ENCODE results near the gene UVRAG. TPM values are rescaled to one million over a fixed set of nuclear protein-coding genes. Genes with fewer than 3 reads are reported as not detected.

UVRAG gene
- total RNA-seq, 1 donor from 2014 or later: 7.4 TPM

GRCh38 chr11:76120513-76121101 is 305.6 kb downstream of the UVRAG start:
- no peak for DNase-seq (ENCODE audit: low read depth)
- H3K4me3 ChIP-seq (ENCODE audit: low read depth, low read length): no peak overlapping the region

GRCh38 chr11:76123248-76123647 is 308.2 kb downstream of the UVRAG start:
- TF ChIP-seq CTCF (conservative IDR thresholded peaks at IDR 0.05; ENCODE audit: low read depth, low read length): no peak
- DNase-seq (ENCODE audit: low read depth): no peak

More at GRCh38 chr11:76120513-76121101, 305.6 kb downstream of the UVRAG start:
- TF ChIP-seq CTCF (conservative IDR thresholded peaks at IDR 0.05; ENCODE audit: low read depth, low read length): no peak

GRCh38 chr11:76124905-76125770 is 310.1 kb downstream of the UVRAG start:
- no peak for DNase-seq (ENCODE audit: low read depth)
- TF ChIP-seq CTCF (conservative IDR thresholded peaks at IDR 0.05; ENCODE audit: low read depth, low read length): no peak
- H3K4me3 ChIP-seq (ENCODE audit: low read depth, low read length): no peak overlapping the region

More at GRCh38 chr11:76123248-76123647, 308.2 kb downstream of the UVRAG start:
- H3K4me3 ChIP-seq (ENCODE audit: low read depth, low read length): no peak overlapping the region

- no peak for TF ChIP-seq CTCF (conservative IDR thresholded peaks at IDR 0.05; ENCODE audit: low read depth, low read length)
- no peak overlapping the region for H3K4me3 ChIP-seq (ENCODE audit: low read depth, low read length)
- DNase-seq (ENCODE audit: low read depth): no peak
Measured at GRCh38 chr11:76129729-76130128, 314.7 kb downstream of the UVRAG start.

GRCh38 chr11:76131142-76131541 is 316.1 kb downstream of the UVRAG start:
- no peak for DNase-seq (ENCODE audit: low read depth)
- no peak for TF ChIP-seq CTCF (conservative IDR thresholded peaks at IDR 0.05; ENCODE audit: low read depth, low read length)
- H3K4me3 ChIP-seq (ENCODE audit: low read depth, low read length): no peak overlapping the region

DNA sequence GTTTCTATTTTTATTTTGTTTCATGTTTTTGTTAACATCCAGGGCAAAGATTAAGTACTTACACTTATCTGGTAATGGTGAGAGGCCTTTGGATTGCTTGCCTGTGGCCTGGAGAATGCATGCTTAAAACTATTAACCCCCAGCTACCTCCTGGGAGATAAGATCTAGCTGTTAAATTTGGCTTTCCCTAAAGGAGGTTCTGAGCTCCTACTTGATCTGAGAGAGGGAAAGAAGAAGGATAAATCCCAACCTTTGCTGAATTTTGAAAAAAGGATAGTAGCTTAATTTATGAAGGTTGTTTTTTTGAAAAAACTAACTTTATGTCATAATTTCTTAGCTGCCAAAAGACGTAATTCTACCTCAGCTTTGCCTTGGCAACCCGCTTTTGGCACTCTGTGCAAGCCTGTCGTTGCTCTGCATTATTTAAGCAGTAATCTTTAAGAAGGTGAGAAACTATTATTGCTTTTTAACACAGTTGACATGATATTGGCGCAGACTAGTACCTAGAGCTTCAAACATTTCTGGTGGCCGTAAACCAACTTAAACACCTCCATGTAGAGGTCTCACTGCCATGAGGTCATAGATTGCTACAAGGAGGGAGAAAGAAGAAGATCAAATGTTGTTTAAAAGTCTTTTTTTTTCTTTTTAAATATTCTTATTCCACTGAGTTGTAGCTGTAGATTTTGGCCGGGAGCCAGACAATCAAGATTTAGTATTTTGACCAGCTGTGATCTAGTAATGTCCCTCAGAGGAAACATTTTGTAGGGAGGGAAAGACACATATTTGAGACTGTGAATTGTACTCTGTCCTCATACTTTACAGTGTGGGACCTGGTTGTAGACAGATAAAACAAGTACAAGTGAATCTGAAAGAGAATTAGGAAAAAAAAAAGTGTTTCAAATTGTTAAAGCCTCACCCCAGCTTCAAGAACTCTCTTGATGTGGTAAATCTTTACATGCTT is 316.9 kb downstream of the UVRAG start:
- no peak for DNase-seq (ENCODE audit: low read depth)
- no peak overlapping the region for H3K4me3 ChIP-seq (ENCODE audit: low read depth, low read length)
- no peak for TF ChIP-seq CTCF (conservative IDR thresholded peaks at IDR 0.05; ENCODE audit: low read depth, low read length)

Measured in epithelial cell of proximal tubule (primary cell).